Measurements from ENCODE around the gene CIT.

The CIT gene

DNA sequence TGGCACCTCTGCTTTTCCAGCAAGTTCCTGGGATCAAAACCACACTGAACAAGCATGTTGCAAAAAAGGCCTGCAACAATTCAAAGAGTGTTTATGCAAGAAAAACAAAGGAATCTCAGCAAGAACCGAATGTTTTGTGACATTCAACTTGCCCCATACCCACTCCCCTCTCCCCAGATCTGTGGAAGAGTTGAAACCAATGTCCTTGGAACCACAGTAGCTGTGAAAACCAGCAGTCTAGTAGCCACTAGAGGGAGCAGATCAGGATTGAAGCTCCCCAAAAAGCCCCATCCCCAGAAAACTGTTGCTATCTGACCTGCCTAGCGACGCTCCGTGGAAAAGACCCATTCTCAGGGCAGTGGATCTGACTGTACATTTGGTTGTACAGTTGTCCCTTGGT, 182.1 kb downstream of the CIT start:
- H3K4me3 ChIP-seq (ENCODE audit: low read depth, low read length) = no peak overlapping the region
- DNase-seq (ENCODE audit: low read depth) = no peak
- TF ChIP-seq, protein P1, sequence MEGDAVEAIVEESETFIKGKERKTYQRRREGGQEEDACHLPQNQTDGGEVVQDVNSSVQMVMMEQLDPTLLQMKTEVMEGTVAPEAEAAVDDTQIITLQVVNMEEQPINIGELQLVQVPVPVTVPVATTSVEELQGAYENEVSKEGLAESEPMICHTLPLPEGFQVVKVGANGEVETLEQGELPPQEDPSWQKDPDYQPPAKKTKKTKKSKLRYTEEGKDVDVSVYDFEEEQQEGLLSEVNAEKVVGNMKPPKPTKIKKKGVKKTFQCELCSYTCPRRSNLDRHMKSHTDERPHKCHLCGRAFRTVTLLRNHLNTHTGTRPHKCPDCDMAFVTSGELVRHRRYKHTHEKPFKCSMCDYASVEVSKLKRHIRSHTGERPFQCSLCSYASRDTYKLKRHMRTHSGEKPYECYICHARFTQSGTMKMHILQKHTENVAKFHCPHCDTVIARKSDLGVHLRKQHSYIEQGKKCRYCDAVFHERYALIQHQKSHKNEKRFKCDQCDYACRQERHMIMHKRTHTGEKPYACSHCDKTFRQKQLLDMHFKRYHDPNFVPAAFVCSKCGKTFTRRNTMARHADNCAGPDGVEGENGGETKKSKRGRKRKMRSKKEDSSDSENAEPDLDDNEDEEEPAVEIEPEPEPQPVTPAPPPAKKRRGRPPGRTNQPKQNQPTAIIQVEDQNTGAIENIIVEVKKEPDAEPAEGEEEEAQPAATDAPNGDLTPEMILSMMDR (IDR thresholded peaks at IDR 0.05; ENCODE audit: insufficient read depth, low read depth, low read length, missing control alignments) = peak; percentile 30

DNA sequence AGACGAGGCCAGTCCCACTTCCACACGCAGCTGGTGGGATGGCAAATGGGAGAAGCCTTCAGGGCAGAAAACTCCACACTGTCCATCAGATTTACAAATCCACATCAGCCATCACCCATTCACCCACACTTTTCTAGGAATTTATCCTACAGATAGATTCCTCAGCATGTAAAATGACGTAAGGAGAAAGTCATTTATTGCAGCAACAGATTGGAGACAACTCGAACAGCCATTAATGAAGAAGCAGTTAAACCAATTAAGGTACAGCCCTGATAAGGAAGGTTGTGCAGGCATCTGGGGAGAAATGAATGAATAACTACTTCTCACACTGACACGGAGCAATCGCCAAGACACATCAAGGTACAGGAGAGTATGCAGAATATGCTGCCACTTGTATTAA, 183.0 kb downstream of the CIT start:
- no peak for DNase-seq (ENCODE audit: low read depth)
- TF ChIP-seq, protein P1 (IDR thresholded peaks at IDR 0.05; ENCODE audit: insufficient read depth, low read depth, low read length, missing control alignments) = no peak
- H3K4me3 ChIP-seq (ENCODE audit: low read depth, low read length) = no peak overlapping the region

DNA sequence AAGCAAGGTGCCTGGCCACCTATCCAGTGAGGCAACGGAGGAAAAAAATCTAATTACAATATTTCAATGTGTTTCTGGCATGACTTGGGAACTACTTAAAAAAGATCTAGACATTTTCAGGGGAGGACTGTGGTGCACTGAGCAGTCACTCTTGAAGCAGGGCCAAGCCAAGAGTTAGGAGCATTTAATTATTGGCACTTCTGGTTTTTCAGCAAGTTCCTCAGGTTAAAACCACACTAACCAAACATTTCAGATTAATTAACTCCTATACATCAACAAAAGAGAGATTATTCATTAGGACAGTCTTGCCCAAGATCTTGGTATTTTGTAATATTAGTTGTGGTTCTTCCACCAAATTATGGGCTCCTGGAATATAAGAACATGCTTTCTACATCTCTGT, 183.6 kb downstream of the CIT start:
- H3K4me3 ChIP-seq (ENCODE audit: low read depth, low read length) = no peak overlapping the region
- no peak for DNase-seq (ENCODE audit: low read depth)
- TF ChIP-seq, protein P1 (IDR thresholded peaks at IDR 0.05; ENCODE audit: insufficient read depth, low read depth, low read length, missing control alignments) = no peak

DNA sequence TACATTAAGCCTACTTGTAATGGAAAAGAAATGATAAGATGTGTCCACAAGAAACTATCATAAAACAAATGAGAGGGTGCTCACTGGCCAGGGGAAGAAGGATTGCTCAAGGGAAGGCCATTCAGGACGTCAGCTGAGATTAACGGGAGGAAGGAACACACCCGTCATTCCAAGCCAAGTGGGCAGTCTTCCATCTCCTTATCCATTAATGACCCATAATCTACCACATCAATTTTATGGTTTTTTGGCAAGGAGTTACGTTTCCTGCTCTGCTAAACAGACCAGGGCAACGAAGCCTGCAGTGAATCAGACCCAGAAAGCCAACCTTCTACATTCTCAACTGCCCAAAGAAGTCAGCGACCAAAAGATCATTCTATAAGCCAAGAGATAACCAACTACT, 184.1 kb downstream of the CIT start:
- no peak for DNase-seq (ENCODE audit: low read depth)
- H3K4me3 ChIP-seq (ENCODE audit: low read depth, low read length) = no peak overlapping the region
- TF ChIP-seq, protein P1 (IDR thresholded peaks at IDR 0.05; ENCODE audit: insufficient read depth, low read depth, low read length, missing control alignments) = no peak

DNA sequence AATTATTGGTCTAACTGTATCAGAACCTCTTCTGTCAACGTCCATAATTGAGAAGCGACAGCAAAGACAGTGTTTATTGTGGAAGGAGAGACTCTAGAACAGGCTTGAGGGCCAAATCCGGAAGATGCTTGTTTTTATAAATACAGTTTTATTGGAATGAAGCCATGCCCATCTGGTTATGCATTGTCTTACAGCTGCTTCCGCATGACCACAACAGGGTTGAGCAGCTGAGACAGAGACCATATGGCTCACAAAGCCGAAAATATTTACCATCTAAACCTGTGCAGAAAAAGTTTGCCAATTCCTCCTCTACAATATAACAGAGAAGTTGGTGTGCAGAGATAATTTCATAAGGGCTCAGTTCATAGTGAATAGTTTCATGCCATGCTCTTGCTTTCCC, 184.7 kb downstream of the CIT start:
- TF ChIP-seq, protein P1 (IDR thresholded peaks at IDR 0.05; ENCODE audit: insufficient read depth, low read depth, low read length, missing control alignments) = no peak
- no peak overlapping the region for H3K4me3 ChIP-seq (ENCODE audit: low read depth, low read length)
- DNase-seq (ENCODE audit: low read depth) = no peak

DNA sequence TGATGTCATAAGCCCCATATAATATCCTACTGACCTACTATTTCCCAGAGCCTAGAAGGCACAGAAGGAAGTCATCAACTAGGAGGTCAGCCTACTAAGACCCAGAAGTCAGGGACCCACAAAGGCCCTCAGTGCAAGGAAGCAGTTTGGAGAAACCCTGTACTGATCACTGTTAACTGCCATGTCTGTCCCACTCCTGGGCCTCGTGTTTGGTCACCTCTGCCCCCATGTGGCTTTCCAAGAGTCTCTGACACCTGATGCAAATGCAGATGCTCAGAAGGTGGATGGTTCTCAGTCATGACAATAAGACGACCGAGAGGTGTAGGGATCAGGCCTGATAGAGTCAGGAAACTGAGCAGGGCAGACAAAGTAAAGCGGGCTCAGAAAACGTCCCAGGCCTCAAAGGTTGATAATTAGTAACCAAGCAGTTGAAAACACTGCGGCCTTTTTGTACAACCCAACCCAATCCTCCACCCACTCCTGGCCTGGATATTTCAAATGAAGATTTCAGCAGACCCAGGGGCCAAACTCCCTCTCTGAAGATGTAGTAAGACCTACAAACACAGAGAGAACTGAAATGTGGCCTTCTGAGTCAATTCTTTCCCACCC, 185.8 kb downstream of the CIT start:
- TF ChIP-seq, protein P1 (IDR thresholded peaks at IDR 0.05; ENCODE audit: insufficient read depth, low read depth, low read length, missing control alignments) = no peak
- H3K4me3 ChIP-seq (ENCODE audit: low read depth, low read length) = no peak overlapping the region
- no peak for DNase-seq (ENCODE audit: low read depth)

DNA sequence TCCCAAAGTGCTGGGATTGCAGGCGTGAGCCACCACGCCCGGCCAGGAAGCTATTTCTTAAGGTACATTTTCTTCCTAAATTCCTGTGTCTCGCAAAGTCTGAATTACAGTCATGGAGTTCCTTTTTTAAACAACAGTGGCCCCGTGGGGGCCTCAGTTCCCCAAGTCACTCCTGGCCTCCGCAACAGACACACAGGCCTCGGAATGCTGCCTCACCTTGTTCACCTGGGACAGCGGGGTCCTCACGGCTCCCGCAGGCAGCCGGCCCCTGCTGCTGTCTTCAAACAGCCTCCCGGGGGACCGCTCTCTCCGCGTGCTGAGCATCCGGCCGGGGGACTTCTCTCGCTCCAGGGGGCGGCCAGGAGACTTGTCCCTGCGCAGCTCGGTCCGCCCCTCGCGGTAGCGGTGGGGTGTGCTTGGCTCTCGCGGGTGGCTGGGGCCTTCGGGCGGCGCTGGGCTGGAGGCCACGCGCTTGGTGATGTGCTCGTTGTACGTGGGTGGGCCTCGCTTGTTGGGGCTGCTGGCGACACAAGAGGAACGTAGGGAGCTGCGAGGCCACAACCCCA, 187.1 kb downstream of the CIT start:
- TF ChIP-seq, protein P1 (IDR thresholded peaks at IDR 0.05; ENCODE audit: insufficient read depth, low read depth, low read length, missing control alignments) = no peak
- no peak overlapping the region for H3K4me3 ChIP-seq (ENCODE audit: low read depth, low read length)
- no peak for DNase-seq (ENCODE audit: low read depth)

All from GM12865 (cell line).